OCI-LY1 (cell line): ENCODE results near the gene SORBS1.

ENCODE experiments used
- H2AFZ ChIP-seq: fragments of 200-600 bp; sonication (generic), shearing (Covaris generic); 2 replicates; pipeline ENCODE4 v1.6.0; 2014; ENCODE audit warnings: antibody characterized with exemption, mild to moderate bottlenecking, low read length
- H3F3A ChIP-seq: fragments of 200-600 bp; sonication (generic), shearing (Covaris generic); 2 replicates; pipeline ENCODE4 v1.6.0; 2014; ENCODE audit warnings: mild to moderate bottlenecking, antibody characterized with exemption, low read length, moderate library complexity; ENCODE audit not compliant: insufficient read depth
- H3K27ac ChIP-seq: fragments of 200-600 bp; sonication (generic); 2 replicates; pipeline ENCODE4 v1.5.1; 2014; ENCODE audit warnings: low read length, mixed run types, mild to moderate bottlenecking, low read depth; ENCODE audit not compliant: poor library complexity, severe bottlenecking
- H3K27me3 ChIP-seq: fragments of 200-600 bp; sonication (generic); 2 replicates; pipeline ENCODE4 v1.6.0; 2014; ENCODE audit warnings: antibody characterized with exemption, mild to moderate bottlenecking, low read length, moderate library complexity; ENCODE audit not compliant: insufficient read depth
- H3K36me3 ChIP-seq: fragments of 200-600 bp; sonication (generic); 2 replicates; pipeline ENCODE4 v1.6.1; 2014; ENCODE audit warnings: mild to moderate bottlenecking, antibody characterized with exemption, low read length, moderate library complexity, mixed read lengths; ENCODE audit not compliant: insufficient read depth
- H3K4me1 ChIP-seq: fragments of 200-600 bp; sonication (generic); 2 replicates; pipeline ENCODE4 v1.5.1; 2014; ENCODE audit warnings: mild to moderate bottlenecking, low read length, moderate library complexity; ENCODE audit not compliant: insufficient read depth, severe bottlenecking
- H3K4me2 ChIP-seq: fragments of 200-600 bp; sonication (generic), shearing (Covaris generic); 2 replicates; pipeline ENCODE4 v1.6.1; 2014; ENCODE audit warnings: low read length
- H3K4me3 ChIP-seq: fragments of 200-600 bp; sonication (generic); 2 replicates; pipeline ENCODE4 v1.5.1; 2014; ENCODE audit warnings: low read length, low read depth, mild to moderate bottlenecking, mixed read lengths; ENCODE audit not compliant: poor library complexity, severe bottlenecking
- H3K79me2 ChIP-seq: fragments of 200-600 bp; shearing (Covaris generic); 2 replicates; pipeline ENCODE4 v1.6.1; 2016; ENCODE audit warnings: mixed run types, low read length, mixed read lengths; ENCODE audit not compliant: insufficient read depth
- H3K9ac ChIP-seq: fragments of 200-600 bp; sonication (generic), shearing (Covaris generic); 2 replicates; pipeline ENCODE4 v1.6.1; 2014; ENCODE audit warnings: mild to moderate bottlenecking, low read length, mixed read lengths
- H3K9me2 ChIP-seq: fragments of 200-600 bp; sonication (generic), shearing (Covaris generic); 2 replicates; pipeline ENCODE4 v1.6.1; 2014; ENCODE audit warnings: low read depth, mild to moderate bottlenecking, low read length, mixed read lengths
- H3K9me3 ChIP-seq: fragments of 200-600 bp; shearing (Covaris generic); 2 replicates; pipeline ENCODE4 v1.6.1; 2014; ENCODE audit warnings: low read length, mixed read lengths
- H4K20me1 ChIP-seq: fragments of 200-600 bp; sonication (generic), shearing (Covaris generic); 2 replicates; pipeline ENCODE4 v1.6.0; 2016; ENCODE audit warnings: mild to moderate bottlenecking, low read length; ENCODE audit not compliant: insufficient read depth
- EZH2 ChIP-seq: fragments of 200-600 bp; sonication (generic), shearing (Covaris generic); IDR thresholded peaks from 2 replicates; pipeline ENCODE4 v1.8.0; 2017; ENCODE audit warnings: borderline replicate concordance, mixed run types, mild to moderate bottlenecking, antibody characterized with exemption, low read length, moderate library complexity, mixed read lengths
- TF ChIP-seq, protein P1 (sequence below): fragments of 200-600 bp; sonication (generic), shearing (Covaris generic); IDR thresholded peaks from 2 replicates; pipeline ENCODE4 v1.5.1; 2017; ENCODE audit warnings: mild to moderate bottlenecking, antibody characterized with exemption, low read length, moderate library complexity, mixed read lengths

Gene SORBS1

DNA sequence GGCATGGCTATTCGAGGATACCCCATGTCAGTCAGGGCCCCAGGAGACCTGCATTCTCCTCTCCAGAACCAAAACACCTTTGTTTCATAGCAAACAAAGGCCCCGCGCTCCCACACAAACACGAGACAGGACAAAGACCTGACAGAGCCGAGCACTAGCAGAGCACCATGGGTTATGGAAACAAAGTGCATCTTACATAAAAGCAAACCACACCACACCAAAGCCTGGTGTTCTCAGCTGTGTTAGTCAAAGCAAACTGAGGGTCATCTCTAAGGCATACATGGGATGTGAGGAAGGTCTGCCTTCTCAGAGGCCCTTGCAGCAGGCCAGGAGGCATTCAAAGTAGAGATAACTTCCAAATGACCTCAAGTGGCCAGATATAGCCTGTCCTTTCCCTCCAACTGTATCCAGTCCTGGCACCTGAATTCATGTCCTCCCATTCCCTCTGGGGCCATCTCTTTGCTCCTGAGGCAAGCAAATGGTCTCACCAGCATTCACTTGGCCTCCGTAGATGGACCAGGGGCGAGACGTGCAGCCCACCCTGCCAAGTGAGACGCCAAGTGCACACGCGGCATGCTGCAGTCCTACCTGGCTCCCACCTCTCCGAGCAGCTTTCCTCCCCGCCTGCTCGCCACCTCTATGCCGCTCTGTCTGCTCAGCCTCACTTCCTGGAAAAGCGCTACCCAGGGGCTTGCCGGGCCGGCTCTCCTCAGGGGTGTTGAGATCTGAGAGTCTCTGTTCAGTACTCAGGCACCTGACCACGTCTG is 225.1 kb downstream of the SORBS1 start:
- H3K4me2 ChIP-seq, result no peak overlapping the region
- TF ChIP-seq, protein P1, sequence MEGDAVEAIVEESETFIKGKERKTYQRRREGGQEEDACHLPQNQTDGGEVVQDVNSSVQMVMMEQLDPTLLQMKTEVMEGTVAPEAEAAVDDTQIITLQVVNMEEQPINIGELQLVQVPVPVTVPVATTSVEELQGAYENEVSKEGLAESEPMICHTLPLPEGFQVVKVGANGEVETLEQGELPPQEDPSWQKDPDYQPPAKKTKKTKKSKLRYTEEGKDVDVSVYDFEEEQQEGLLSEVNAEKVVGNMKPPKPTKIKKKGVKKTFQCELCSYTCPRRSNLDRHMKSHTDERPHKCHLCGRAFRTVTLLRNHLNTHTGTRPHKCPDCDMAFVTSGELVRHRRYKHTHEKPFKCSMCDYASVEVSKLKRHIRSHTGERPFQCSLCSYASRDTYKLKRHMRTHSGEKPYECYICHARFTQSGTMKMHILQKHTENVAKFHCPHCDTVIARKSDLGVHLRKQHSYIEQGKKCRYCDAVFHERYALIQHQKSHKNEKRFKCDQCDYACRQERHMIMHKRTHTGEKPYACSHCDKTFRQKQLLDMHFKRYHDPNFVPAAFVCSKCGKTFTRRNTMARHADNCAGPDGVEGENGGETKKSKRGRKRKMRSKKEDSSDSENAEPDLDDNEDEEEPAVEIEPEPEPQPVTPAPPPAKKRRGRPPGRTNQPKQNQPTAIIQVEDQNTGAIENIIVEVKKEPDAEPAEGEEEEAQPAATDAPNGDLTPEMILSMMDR, result no peak
- no peak for TF ChIP-seq EZH2
- H4K20me1 ChIP-seq, result no peaks in the 10 kb centered on the region
- no peak overlapping the region for H3K27ac ChIP-seq
- no peaks in the 10 kb centered on the region for H3F3A ChIP-seq
- no peaks in the 10 kb centered on the region for H3K9me3 ChIP-seq
- no peaks in the 10 kb centered on the region for H3K79me2 ChIP-seq
- H3K4me3 ChIP-seq, result no peak overlapping the region
- H2AFZ ChIP-seq, result no peak overlapping the region
- H3K9ac ChIP-seq, result no peak overlapping the region
- H3K4me1 ChIP-seq, result no peaks in the 10 kb centered on the region
- no peaks in the 10 kb centered on the region for H3K36me3 ChIP-seq
- no peaks in the 10 kb centered on the region for H3K9me2 ChIP-seq
- no peaks in the 10 kb centered on the region for H3K27me3 ChIP-seq

DNA sequence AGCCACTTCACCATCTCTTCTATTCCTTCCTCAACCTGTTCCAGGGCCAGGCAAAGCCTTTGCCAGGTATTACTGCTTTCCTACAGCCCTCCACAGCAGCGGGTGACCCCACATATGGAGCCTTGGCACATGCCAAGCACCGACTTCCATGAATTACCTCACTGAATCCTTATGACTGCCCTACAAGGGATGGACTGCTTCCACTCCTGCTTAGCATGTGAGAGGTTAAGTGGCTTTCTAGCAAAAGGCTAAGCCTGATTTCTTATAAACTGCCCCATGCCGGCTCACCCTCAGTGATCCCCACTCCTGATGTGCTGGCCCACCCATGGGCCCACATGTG is 226.4 kb downstream of the SORBS1 start:
- no peak overlapping the region for H3K4me2 ChIP-seq
- H3K9ac ChIP-seq, result no peak overlapping the region
- H4K20me1 ChIP-seq, result no peaks in the 10 kb centered on the region
- no peak overlapping the region for H2AFZ ChIP-seq
- H3K9me2 ChIP-seq, result no peaks in the 10 kb centered on the region
- H3K27me3 ChIP-seq, result no peaks in the 10 kb centered on the region
- H3F3A ChIP-seq, result no peaks in the 10 kb centered on the region
- H3K9me3 ChIP-seq, result no peaks in the 10 kb centered on the region
- TF ChIP-seq, protein P1, result no peak
- TF ChIP-seq EZH2, result no peak
- no peaks in the 10 kb centered on the region for H3K4me1 ChIP-seq
- no peak overlapping the region for H3K27ac ChIP-seq
- H3K36me3 ChIP-seq, result no peaks in the 10 kb centered on the region
- H3K79me2 ChIP-seq, result no peaks in the 10 kb centered on the region
- no peak overlapping the region for H3K4me3 ChIP-seq

DNA sequence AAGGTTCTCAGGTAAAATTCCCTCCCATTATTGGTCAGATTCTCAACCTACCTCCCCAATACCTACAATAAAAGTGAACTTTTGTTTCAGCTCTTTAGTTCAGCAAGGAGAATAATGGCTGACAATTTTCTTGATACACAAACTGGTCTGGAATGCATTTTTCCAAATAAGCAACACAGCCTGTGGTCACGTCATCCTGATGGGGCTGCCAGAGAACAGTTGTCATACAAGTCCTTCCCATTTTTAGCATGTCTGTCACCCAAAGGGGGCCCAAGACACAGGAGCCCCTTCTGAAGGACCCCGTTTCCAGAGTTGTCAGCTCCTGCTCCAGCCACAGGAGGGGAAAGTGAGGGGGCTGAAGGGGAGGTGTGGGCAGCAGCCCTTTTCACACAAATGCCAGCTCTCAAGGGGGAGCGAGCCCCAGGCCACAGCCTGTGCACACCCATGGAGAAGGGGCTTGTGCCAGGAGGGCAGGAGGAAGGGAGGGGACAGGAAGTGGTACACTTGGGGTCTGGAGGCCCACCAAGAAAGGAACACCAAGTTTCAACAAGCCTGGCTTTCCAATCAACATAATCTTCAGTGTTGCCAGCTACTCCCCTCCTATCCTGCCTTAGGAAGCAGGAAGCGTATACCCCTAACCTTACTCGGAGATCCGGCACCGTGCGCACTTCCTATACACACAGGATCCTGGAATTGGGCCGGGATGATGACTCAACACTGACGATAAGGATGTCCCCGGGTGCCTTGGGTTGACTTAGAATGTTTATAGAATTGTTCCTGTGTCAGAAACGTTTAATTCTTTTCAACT is 227.0 kb downstream of the SORBS1 start:
- no peaks in the 10 kb centered on the region for H4K20me1 ChIP-seq
- no peak overlapping the region for H3K4me2 ChIP-seq
- no peaks in the 10 kb centered on the region for H3K9me2 ChIP-seq
- H2AFZ ChIP-seq, result no peak overlapping the region
- no peak overlapping the region for H3K4me3 ChIP-seq
- TF ChIP-seq, protein P1, result no peak
- H3K9me3 ChIP-seq, result no peaks in the 10 kb centered on the region
- H3K27ac ChIP-seq, result no peak overlapping the region
- no peak overlapping the region for H3K9ac ChIP-seq
- no peaks in the 10 kb centered on the region for H3F3A ChIP-seq
- H3K27me3 ChIP-seq, result no peaks in the 10 kb centered on the region
- no peaks in the 10 kb centered on the region for H3K4me1 ChIP-seq
- H3K36me3 ChIP-seq, result no peaks in the 10 kb centered on the region
- H3K79me2 ChIP-seq, result no peaks in the 10 kb centered on the region
